Measurements from ENCODE around the gene RERE.
"Not testable (repeated sequence)": the region's sequence is repeated elsewhere in the genome, so short reads cannot be mapped to it uniquely, and the experiment has no call there.

The RERE gene

DNA sequence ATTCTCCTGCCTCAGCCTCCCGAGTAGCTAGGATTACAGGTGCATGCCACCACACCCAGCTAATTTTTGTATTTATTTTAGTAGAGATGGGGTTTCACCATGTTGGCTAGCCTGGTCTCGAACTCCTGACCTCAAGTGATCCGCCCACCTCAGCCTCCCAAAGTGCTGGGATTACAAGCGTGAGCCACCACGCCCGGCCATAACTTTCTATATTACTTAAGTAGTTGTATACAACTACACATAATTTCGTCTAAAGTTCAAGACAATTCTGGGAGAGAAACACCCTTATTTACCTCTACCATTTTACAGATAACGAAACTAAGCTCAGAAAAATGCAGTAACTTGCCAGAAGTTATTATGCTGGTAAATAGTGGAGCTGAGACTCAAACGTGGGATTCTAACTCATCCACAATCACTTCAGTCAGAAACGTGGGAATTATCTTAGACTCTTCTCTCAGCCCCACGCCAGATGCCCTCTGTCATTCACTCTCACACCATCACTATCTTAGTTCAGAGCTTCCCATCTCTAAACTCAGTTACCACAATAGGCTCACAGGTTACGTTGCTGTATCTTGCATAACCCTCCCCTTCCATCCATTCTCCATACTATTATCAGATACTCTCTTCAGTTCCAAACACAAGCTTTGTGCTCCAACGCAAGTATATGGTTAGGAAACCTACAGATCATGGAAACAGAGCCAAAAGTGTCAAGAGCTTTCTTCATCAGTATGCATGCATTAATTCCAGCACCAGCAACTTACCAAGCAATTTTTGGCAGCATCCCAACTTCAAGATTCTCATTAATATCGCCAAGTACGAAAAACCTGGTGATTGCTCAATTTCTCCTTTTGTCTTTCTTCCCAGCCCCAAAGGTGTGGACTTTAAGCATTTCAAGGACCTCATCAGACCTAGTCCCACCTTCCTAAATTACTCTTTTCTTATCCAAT lies 69.3 kb downstream of the RERE start:
- DNase-seq = no peak

DNA sequence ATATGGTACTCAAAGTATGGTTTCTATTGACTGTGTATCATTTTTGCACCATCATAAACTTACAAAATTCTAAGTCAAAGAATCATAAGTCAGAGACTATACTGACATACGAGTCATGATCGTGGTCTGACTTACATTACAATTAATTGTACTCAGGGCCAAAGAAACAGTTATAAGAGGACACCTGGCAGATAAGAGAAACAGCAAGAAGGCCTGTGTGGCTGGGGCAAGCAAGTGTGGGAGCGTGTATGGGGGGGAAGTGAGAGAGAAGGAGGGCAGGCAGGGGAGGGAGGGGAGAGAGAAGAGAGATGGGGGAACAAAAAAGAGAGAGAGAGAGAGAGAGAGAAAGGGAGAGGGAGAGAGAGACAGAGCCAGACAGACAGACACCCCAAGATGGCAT lies 70.9 kb downstream of the RERE start:
- DNase-seq = no peak

DNA sequence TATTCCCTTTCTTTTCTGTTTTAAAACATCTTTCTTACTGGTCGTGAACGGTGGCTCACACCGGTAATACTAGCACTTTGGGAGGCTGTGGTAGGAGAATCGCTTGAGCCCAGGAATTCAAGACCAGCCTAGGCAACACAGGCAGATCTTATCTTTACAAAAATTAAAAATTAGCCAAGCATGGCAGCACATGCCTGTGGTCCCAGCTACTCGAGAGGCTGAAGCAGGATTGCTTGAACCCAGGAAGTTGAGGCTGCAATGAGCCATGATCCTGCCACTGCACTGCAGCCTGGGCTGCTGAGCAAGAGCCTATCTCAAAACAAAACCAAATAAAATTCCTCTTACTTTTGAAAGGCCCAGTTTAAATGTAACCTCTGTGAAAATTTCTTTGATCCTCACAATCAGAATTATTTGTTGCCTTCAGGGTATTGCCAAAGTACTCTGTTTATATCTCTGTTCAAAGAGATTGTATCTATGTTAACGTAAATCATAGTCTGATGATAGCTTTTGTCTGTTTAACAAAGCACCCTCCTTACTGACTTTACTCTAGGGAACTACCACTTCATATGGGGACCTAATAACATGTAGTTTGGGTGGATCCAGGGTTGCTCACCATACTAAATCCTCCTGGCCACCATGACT lies 71.6 kb downstream of the RERE start:
- no peak for DNase-seq

DNA sequence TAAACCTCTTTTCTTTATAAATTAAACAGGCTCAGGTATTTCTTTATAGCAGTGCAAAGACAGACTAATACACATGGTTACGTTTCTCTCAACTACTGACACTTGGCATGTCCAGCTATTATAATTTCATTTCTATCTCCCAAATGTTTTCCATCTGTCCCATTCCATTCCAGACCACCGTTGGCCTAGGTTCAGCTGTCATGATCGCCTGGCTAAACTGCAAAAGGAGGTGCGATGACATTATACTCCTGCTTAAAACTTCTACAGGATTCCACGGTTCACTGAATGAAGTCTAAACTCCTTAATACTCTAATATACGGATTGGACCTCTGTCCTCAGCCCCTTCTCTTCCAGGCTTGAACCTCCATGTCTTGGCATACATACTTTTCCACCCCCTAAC lies 72.1 kb downstream of the RERE start:
- DNase-seq = no peak

DNA sequence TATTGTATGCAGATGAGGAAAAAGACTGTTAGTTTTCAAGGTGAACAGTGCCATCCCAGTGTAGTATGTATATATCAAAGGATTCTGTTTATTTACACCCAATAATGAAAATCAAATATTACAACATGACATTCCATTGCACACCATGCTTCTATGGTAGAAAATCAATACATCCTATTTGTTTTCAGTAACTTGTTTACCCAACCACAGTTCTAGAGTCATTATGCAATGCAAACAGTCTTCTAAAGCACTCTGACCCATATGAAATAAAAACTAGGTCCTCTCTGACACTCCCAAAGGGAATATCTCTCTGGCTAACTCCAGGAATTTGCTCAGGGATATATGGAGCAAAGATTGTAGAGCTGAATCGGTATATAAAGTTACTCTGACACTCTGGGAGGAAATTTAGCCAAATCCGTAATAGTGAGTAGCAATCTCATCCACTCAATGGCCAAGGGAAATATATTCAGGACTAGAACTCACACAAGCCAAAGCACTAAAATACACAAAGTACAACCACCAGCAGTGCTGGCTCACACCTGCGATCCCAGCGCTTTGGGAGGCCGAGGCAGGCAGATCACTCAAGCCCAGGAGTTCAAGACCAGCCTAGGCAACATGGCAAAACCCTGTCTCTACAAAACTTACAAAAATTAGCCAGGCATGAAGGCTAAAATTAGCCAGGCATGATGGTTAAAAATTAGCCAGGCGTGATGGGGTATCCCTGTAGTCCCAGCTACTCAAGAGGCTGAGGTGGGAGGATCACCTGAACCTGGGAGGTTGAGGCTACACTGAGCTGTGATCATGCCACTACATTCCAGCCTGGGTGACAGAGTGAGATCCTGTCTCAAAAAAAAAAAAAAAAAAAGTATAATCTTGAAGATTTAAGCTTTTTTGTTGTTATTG lies 75.2 kb downstream of the RERE start:
- DNase-seq = no peak

GRCh38 chr1:8740034-8740449 lies 77.4 kb downstream of the RERE start:
- no peak for DNase-seq

- no peak for DNase-seq
These were observed 78.1 kb downstream of the RERE start for GRCh38 chr1:8739377-8739776.

- no peak for DNase-seq
These were observed 80.5 kb downstream of the RERE start for GRCh38 chr1:8736927-8737326.

- no peak for DNase-seq
These were observed 84.0 kb downstream of the RERE start for GRCh38 chr1:8733484-8733883.

GRCh38 chr1:8731162-8731561 lies 86.3 kb downstream of the RERE start:
- no peak for DNase-seq

- no peak for DNase-seq
These were observed 89.0 kb downstream of the RERE start for GRCh38 chr1:8728464-8728863.

DNA sequence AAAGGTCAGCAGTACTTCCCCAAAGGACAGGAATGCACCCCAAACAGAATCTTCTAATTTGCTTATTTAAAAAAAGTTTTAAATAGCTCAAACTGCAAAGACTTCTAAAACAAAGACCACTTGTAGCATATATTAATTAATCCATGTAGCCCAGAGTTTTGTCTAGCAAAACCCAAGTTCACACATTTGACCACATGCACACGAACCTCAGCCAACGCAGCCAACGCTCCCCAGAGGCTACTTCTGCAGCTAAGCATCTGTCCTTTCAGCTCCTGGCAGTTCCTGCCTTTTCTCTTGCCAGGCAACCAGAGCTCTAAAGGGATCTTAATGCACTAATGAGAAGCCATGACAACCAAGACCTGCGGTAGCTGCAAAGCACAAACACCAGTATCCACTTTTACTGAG lies 89.6 kb downstream of the RERE start:
- no peak for DNase-seq

GRCh38 chr1:8727316-8727715 lies 90.1 kb downstream of the RERE start:
- DNase-seq = not testable (repeated sequence)

DNA sequence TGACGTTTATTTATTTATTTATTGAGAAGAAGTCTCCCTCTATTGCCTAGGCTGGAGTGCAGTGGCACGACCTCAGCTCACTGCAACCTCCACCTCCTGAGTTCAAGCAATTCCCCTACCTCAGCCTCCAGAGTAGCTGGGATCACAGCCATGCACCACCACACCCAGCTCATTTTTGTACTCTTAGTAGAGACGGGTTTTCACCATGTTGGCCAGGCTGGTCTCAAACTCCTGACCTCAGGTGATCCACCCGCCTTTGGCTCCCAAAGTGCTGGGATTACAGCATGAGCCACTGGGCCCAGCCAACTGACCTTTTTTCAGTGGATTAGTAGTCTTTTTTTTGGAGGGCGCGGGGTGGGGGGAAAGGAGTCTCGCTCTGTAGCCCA lies 90.6 kb downstream of the RERE start:
- DNase-seq = not testable (repeated sequence)

- no peak for DNase-seq
These were observed 94.4 kb downstream of the RERE start for GRCh38 chr1:8723010-8723409.

DNA sequence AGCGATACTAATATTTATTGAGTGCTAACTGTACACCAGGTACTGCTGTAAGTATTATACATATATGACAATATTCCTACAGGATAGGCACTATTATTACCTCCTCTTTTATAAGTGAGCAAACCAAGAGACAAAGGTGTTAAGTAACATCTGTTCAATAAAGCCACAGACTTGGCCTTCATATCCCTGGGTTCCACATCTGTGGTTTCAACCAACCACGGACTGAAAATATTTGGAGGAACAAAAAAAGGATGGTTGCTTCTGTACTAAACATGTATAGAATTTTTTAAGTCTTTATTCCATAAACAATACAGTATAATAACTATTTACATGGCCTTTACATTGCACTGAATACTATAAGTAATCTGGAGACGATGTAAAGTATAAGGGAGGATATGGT lies 95.1 kb downstream of the RERE start:
- no peak for DNase-seq

GRCh38 chr1:8721679-8722324 lies 95.6 kb downstream of the RERE start:
- DNase-seq = no peak

DNA sequence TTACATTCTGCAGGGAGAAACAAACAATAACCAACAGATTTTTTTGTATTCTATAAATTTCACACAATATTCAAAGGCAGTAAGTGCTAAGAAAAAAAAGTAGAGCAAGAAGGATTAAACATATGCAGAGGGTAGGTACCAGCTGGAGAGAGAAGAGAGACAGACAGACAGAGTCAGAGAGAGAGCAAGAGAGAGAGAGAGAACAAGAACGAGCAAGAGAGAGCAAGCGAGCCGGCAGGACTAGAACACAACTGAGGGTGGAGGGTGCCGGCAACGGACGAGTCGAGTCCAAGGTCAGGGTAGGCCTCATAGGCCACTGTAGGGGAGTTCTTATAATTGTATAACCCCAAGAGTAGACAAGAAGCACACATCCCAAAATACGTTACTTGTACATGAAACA lies 97.1 kb downstream of the RERE start:
- no peak for DNase-seq

- no peak for DNase-seq
These were observed 98.5 kb downstream of the RERE start for GRCh38 chr1:8718850-8719361.

- no peak for DNase-seq
These were observed 100.3 kb downstream of the RERE start for GRCh38 chr1:8717148-8717547.

DNA sequence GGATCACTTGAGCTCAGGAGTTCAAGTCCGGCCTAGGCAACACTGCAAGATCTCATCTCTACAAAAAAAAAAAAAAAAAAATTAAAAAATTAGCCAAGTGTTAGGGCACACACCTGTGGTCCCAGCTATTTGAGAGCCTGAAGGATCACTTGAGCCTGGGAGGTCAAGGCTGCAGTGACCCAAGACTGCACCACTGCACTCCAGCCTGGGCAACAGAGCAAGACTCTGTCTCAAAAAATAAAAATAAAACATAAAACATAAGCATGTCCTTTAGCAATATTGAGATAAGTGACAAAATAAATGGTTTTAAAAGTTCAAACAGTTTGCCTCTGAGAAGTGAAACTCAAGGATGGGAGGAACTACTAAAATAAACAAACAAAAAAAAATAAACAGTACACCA lies 101.2 kb downstream of the RERE start:
- DNase-seq = no peak

DNA sequence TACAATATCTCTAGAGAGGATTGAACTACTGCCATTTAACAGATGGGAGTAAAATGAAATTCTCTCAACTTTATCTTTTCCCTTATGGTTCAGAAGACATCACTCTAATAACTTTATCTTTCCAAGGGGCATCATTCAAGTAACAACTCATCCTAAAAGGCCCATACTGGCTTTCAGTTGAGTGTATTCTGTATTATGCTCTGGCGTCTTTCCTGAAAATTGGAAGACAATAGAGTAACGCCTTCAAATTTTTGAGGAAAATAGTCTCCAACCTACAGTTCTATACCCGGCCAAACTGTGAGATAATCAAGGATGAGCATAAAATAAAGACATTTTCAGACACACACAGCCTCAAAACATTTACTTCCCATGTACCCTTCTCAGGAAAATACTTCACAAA lies 103.3 kb downstream of the RERE start:
- DNase-seq = no peak

Measured in cortex of kidney (tissue), 1 donor.